Karpas-422 (cell line): ENCODE measurements around the gene ODC1. TPM values are rescaled to one million over a fixed set of nuclear protein-coding genes. Genes with fewer than 3 reads are reported as not detected.

ENCODE experiments used
- DNase-seq: peaks from one replicate; pipeline ENCODE4 v3.0.0-alpha.2; 2015
- H2AFZ ChIP-seq: fragments of 200-600 bp; sonication (generic); 2 replicates; pipeline ENCODE4 v1.6.1; 2014; ENCODE audit warnings: antibody characterized with exemption, low read length, mixed read lengths
- H3K27ac ChIP-seq: fragments of 200-600 bp; sonication (generic); 2 replicates; pipeline ENCODE4 v1.5.1; 2014; ENCODE audit warnings: mild to moderate bottlenecking, low read length, moderate library complexity
- H3K27me3 ChIP-seq: fragments of 200-600 bp; sonication (generic); 2 replicates; pipeline ENCODE4 v1.6.1; 2014; ENCODE audit warnings: low read length, mixed read lengths
- H3K36me3 ChIP-seq: fragments of 200-600 bp; sonication (generic); 2 replicates; pipeline ENCODE4 v1.6.1; 2014; ENCODE audit warnings: low read length, mixed read lengths; ENCODE audit not compliant: insufficient read depth
- H3K4me1 ChIP-seq: fragments of 200-600 bp; sonication (generic); 2 replicates; pipeline ENCODE4 v1.6.1; 2014; ENCODE audit warnings: mild to moderate bottlenecking, low read length, mixed read lengths
- H3K4me2 ChIP-seq: fragments of 200-600 bp; sonication (generic); 2 replicates; pipeline ENCODE4 v1.6.1; 2014; ENCODE audit warnings: low read length, low read depth, mild to moderate bottlenecking; ENCODE audit not compliant: poor library complexity, severe bottlenecking
- H3K4me3 ChIP-seq: fragments of 200-600 bp; sonication (generic); 2 replicates; pipeline ENCODE4 v1.5.1; 2014; ENCODE audit warnings: mild to moderate bottlenecking, antibody characterized with exemption, low read length, mixed read lengths
- H3K79me2 ChIP-seq: fragments of 200-600 bp; sonication (generic); 2 replicates; pipeline ENCODE4 v1.6.1; 2014; ENCODE audit warnings: mild to moderate bottlenecking, low read length, mixed read lengths
- H3K9ac ChIP-seq: fragments of 200-600 bp; sonication (generic); 2 replicates; pipeline ENCODE4 v1.6.0; 2014; ENCODE audit warnings: low read length
- H3K9me2 ChIP-seq: fragments of 200-600 bp; sonication (generic), shearing (Covaris generic); replicated peaks from 2 replicates; pipeline ENCODE4 v1.6.0; 2014; ENCODE audit warnings: mild to moderate bottlenecking, low read length, moderate library complexity; ENCODE audit not compliant: insufficient read depth
- H3K9me3 ChIP-seq: fragments of 300-700, 200-600 bp; sonication (generic); 2 replicates; pipeline ENCODE4 v1.6.1; 2014; ENCODE audit warnings: low read length, mixed read lengths
- H4K20me1 ChIP-seq: fragments of 200-600 bp; sonication (generic); 2 replicates; pipeline ENCODE4 v1.6.1; 2014; ENCODE audit warnings: mild to moderate bottlenecking, antibody characterized with exemption, low read length, low read depth; ENCODE audit not compliant: insufficient read depth
- total RNA-seq: library from RNA; depleted of rRNA; stranded (reverse); fragments of >200 nt; shearing (Covaris generic); gene quantifications from 2 replicates; pipeline ENCODE4 v1.2.3, GENCODE V29; 2014; ENCODE audit warnings: low replicate concordance

The ODC1 gene
- total RNA-seq, 1 experiment from 2014 or later: 247 TPM

- Histone ChIP-seq H3K4me3 (no peak overlapping the region), H3K4me1 (no peaks in the 10 kb centered on the region; the same call in 1 of the 2 replicates), H3K9ac (no peak overlapping the region), H2AFZ (no peak overlapping the region), H3K9me3 (no peaks in the 10 kb centered on the region), H3K27me3 (no peaks in the 10 kb centered on the region), H3K4me2 (no peak overlapping the region), H3K36me3 (no peaks in the 10 kb centered on the region), H3K79me2 (no peaks in the 10 kb centered on the region), H4K20me1 (no peaks in the 10 kb centered on the region), H3K27ac (no peak overlapping the region), H3K9me2 (no peaks in the 10 kb centered on the region)
- no peak for DNase-seq
These were observed 34.3 kb upstream of the ODC1 start for GRCh38 chr2:10482460-10482859.

DNA sequence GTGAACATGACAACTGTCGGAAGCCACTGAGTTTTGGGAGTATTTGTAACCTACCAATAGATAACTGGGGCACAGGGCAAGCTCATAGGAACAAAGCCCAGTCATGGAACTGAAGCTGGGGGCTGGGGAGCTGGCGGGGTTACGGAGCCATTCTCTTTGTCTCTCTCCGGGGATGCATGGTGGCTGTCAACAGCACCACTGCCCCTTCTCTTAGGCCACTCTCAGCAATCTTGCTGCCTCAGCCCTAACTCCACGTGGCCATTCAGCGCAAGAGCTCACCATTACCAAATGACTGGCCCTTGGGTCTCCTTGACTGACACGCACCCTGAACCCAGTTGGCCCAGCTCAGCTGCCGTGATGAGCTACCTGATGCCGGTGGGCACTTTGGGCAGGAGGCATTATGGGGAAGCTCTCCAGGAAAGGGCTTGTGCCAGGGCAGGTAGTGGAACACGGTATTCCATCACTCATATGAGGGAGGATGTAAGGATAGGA, 33.6 kb upstream of the ODC1 start:
- Histone ChIP-seq H3K4me3 (no peak overlapping the region), H3K9me2 (no peaks in the 10 kb centered on the region), H3K9ac (no peak overlapping the region), H3K4me1 (no peaks in the 10 kb centered on the region; the same call in 1 of the 2 replicates), H3K79me2 (no peaks in the 10 kb centered on the region), H3K9me3 (no peaks in the 10 kb centered on the region), H3K27ac (no peak overlapping the region), H2AFZ (no peak overlapping the region), H3K36me3 (no peaks in the 10 kb centered on the region), H3K27me3 (no peaks in the 10 kb centered on the region), H3K4me2 (no peak overlapping the region), H4K20me1 (no peaks in the 10 kb centered on the region)
- DNase-seq: no peak

DNA sequence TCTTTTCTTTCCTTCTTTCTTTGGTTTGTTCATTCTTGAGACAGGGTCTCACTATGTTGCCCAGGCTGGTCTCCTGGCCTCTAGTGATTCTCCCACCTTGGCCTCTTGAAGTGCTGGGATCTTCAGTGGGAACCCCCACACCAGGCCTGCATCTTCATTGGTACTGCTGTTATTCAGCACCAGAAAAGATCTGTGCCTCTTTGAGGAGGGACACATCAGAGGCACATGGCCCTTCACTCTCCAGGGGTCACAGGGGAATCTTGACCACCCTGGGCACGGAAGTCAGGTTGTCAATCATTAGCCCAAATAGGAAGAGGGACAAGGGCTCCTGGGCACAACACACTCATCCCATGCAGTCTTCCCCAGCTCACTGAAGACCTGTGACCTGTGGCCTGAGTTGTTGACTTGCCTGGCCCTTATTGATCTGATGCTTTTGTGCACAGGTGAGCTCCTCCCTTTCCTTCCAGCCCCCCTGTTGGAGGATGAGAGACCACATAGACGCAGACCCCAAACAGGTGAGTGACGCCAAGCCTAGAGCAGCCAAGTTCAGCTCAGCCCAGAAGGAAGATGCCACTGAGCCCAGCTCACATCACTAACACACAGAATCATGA, 33.0 kb upstream of the ODC1 start:
- H3K4me2 ChIP-seq: no peak overlapping the region
- H3K79me2 ChIP-seq: no peaks in the 10 kb centered on the region
- H3K27ac ChIP-seq: no peak overlapping the region
- H2AFZ ChIP-seq: no peak overlapping the region
- H3K4me1 ChIP-seq: no peaks in the 10 kb centered on the region; the same call in 1 of the 2 replicates
- H3K9ac ChIP-seq: no peak overlapping the region
- H3K27me3 ChIP-seq: no peaks in the 10 kb centered on the region
- H3K36me3 ChIP-seq: no peaks in the 10 kb centered on the region
- H4K20me1 ChIP-seq: no peaks in the 10 kb centered on the region
- no peaks in the 10 kb centered on the region for H3K9me2 ChIP-seq
- no peaks in the 10 kb centered on the region for H3K9me3 ChIP-seq
- no peak overlapping the region for H3K4me3 ChIP-seq
- no peak for DNase-seq

DNA sequence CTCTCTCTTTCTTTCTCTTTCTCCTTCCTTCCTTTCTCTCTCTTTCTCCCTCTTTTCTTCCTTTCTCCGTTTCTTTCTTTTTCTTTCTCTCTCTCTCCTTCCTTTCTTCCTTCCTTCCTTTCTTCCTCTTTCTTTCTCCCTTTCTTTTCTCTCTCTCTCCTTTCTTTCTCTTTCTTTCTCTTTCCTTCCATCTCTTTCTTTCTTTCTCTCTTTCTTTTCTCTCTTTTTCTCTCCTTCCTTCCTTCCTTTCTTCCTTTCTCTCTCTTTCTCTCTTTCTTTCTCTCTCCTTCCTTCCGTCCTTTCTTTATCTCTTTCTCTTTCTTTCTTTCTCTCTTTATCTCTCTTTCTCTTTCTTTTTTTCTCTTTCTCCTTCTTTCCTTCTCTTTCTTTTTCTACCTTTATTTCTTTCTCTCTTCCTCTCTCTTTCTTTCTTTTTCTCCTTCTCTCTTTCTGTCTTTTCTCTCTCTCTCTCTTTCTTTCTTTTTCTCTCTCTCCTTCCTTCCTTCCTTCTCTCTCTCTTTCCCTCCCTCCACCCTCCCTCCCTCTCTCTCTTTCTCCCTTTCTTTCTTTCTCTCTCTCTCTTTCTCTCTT, 32.3 kb upstream of the ODC1 start:
- H3K36me3 ChIP-seq: no peaks in the 10 kb centered on the region
- no peak overlapping the region for H2AFZ ChIP-seq
- H3K9ac ChIP-seq: no peak overlapping the region
- no peaks in the 10 kb centered on the region for H3K27me3 ChIP-seq
- H3K9me3 ChIP-seq: no peaks in the 10 kb centered on the region
- no peak overlapping the region for H3K4me3 ChIP-seq
- no peaks in the 10 kb centered on the region for H4K20me1 ChIP-seq
- no peak overlapping the region for H3K27ac ChIP-seq
- no peaks in the 10 kb centered on the region; the same call in 1 of the 2 replicates for H3K4me1 ChIP-seq
- H3K4me2 ChIP-seq: no peak overlapping the region
- DNase-seq: no peak
- H3K9me2 ChIP-seq: no peaks in the 10 kb centered on the region
- no peaks in the 10 kb centered on the region for H3K79me2 ChIP-seq

DNA sequence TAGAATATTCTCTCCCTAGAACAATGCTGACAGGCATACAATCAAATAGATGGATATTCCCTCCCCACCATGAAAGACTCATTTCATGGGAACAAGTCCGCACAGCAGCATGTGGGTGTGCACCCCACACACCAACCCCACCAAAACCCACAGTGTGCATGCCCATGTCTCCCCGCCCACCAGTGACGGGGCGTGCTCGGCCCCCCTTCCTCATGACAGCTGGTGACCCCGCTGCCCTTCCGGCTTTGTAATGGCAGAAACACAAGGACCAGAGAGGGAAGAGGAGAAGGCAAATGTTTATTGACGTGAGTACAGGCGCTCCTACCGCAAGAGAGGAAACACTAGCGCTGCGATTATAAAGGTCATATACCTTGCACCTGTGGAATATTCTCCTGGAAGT, 30.8 kb upstream of the ODC1 start:
- no peak overlapping the region for H3K9ac ChIP-seq
- no peak overlapping the region for H2AFZ ChIP-seq
- no peak overlapping the region for H3K4me3 ChIP-seq

GRCh38 chr2:10478298-10478625, 30.1 kb upstream of the ODC1 start:
- H2AFZ ChIP-seq: no peak overlapping the region
- DNase-seq: no peak
- H4K20me1 ChIP-seq: no peaks in the 10 kb centered on the region
- no peaks in the 10 kb centered on the region; the same call in 1 of the 2 replicates for H3K4me1 ChIP-seq
- H3K79me2 ChIP-seq: no peaks in the 10 kb centered on the region
- H3K9me2 ChIP-seq: no peaks in the 10 kb centered on the region
- H3K4me3 ChIP-seq: no peak overlapping the region
- no peak overlapping the region for H3K27ac ChIP-seq
- H3K9me3 ChIP-seq: no peaks in the 10 kb centered on the region
- no peaks in the 10 kb centered on the region for H3K27me3 ChIP-seq
- H3K36me3 ChIP-seq: no peaks in the 10 kb centered on the region
- no peak overlapping the region for H3K4me2 ChIP-seq
- no peak overlapping the region for H3K9ac ChIP-seq

More for the DNA sequence above, 30.8 kb upstream of the ODC1 start:
- Histone ChIP-seq H3K27ac (no peak overlapping the region), H3K4me2 (no peak overlapping the region), H3K79me2 (no peaks in the 10 kb centered on the region), H3K9me2 (no peaks in the 10 kb centered on the region), H3K27me3 (no peaks in the 10 kb centered on the region), H3K4me1 (no peaks in the 10 kb centered on the region; the same call in 1 of the 2 replicates), H3K9me3 (no peaks in the 10 kb centered on the region), H4K20me1 (no peaks in the 10 kb centered on the region), H3K36me3 (no peaks in the 10 kb centered on the region)
- DNase-seq: no peak

DNA sequence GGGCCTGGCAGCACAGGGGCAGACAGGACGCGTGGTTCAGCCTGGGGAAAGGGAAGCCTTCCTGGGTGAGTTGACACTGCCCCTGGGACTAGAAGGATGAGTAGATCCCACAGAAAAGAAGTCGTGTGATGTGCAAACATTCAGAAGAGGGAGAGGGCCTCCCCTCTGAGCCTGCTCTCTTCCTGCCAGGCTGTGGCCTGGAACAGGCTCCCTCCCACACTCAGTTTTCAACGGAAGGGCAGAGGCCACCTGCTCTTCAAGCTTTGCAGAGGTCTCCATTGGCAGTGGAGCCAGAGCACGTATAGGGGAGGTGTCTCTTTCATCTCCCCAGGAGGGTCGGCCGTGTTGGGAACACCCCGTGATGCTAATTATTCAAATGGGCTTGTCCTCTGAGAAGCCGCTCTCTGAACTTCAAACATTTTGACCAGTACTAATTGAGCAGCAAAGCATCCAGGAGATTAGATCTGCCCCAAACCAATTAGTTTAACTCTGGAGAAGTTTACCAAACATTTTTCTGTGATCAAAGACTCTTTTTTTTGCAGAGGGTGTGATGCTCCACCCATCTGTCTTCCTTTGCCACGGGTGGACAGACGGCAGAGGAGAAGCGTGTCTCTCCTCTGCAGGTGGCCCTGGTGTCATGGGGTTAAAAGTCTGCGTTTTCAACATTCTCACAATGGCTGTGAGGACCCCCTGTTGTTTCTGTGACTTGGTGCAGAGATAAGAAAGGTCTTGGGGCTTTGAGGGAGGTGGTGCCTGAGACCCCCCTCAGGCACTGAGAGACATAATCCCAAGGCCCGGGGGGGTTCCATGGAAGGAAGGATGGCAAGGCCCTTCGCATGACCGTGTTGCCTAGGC, 29.5 kb upstream of the ODC1 start:
- Histone ChIP-seq H3K4me2 (no peak overlapping the region), H3K27ac (no peak overlapping the region), H3K79me2 (no peaks in the 10 kb centered on the region), H3K9me3 (no peaks in the 10 kb centered on the region), H3K36me3 (no peaks in the 10 kb centered on the region), H3K4me3 (no peak overlapping the region), H3K27me3 (no peaks in the 10 kb centered on the region), H3K9me2 (no peaks in the 10 kb centered on the region), H2AFZ (no peak overlapping the region; the same call in 1 of the 2 replicates), H3K9ac (no peak overlapping the region), H4K20me1 (no peaks in the 10 kb centered on the region), H3K4me1 (no peaks in the 10 kb centered on the region; the same call in 1 of the 2 replicates)
- no peak for DNase-seq
